ENCODE results near the gene CYFIP2.

CYFIP2 gene

DNA sequence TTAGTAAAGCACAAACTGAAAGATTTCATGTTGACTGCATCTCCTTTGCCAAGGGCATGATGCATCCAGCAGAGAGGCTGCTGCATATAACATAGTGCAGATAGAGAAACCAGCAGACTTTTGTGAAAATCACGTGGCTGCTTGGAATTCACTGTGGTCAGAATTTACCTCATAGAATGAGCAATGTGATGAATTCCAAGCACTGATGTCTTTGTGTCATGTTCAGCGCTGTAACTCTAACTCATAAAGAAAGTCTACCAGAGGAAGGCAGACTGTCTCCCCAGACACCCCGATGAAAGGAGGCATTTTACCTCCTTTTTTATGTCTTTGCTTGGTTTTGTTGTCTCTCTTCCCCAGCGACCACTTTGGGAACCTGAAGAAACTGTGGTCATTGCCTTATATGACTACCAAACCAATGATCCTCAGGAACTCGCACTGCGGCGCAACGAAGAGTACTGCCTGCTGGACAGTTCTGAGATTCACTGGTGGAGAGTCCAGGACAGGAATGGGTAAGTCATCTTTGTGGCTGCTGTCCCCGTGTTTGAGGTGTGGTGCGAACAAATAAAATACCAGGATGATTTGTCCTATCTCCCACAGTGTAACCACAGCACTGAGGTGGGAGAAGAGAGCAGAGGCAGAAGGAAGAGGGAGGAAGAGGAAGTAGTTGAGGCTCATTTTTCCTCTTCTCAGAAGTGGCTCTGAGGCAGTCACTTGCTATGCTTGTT lies 43.3 kb upstream of the CYFIP2 start:
- no peak overlapping the region for H3K27ac ChIP-seq
- no peaks in the 10 kb centered on the region for H3K27me3 ChIP-seq (ENCODE audit: insufficient read depth, low read depth, severe bottlenecking)
- H3K9me3 ChIP-seq (ENCODE audit: severe bottlenecking), result no peaks in the 10 kb centered on the region
- no peak for DNase-seq
- H3K36me3 ChIP-seq, result no peaks in the 10 kb centered on the region
- TF ChIP-seq, protein P1, sequence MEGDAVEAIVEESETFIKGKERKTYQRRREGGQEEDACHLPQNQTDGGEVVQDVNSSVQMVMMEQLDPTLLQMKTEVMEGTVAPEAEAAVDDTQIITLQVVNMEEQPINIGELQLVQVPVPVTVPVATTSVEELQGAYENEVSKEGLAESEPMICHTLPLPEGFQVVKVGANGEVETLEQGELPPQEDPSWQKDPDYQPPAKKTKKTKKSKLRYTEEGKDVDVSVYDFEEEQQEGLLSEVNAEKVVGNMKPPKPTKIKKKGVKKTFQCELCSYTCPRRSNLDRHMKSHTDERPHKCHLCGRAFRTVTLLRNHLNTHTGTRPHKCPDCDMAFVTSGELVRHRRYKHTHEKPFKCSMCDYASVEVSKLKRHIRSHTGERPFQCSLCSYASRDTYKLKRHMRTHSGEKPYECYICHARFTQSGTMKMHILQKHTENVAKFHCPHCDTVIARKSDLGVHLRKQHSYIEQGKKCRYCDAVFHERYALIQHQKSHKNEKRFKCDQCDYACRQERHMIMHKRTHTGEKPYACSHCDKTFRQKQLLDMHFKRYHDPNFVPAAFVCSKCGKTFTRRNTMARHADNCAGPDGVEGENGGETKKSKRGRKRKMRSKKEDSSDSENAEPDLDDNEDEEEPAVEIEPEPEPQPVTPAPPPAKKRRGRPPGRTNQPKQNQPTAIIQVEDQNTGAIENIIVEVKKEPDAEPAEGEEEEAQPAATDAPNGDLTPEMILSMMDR (IDR thresholded peaks at IDR 0.05; ENCODE audit: low read depth, low read length), result no peak
- no peak overlapping the region for H3K4me3 ChIP-seq (ENCODE audit: low read depth, low read length)

DNA sequence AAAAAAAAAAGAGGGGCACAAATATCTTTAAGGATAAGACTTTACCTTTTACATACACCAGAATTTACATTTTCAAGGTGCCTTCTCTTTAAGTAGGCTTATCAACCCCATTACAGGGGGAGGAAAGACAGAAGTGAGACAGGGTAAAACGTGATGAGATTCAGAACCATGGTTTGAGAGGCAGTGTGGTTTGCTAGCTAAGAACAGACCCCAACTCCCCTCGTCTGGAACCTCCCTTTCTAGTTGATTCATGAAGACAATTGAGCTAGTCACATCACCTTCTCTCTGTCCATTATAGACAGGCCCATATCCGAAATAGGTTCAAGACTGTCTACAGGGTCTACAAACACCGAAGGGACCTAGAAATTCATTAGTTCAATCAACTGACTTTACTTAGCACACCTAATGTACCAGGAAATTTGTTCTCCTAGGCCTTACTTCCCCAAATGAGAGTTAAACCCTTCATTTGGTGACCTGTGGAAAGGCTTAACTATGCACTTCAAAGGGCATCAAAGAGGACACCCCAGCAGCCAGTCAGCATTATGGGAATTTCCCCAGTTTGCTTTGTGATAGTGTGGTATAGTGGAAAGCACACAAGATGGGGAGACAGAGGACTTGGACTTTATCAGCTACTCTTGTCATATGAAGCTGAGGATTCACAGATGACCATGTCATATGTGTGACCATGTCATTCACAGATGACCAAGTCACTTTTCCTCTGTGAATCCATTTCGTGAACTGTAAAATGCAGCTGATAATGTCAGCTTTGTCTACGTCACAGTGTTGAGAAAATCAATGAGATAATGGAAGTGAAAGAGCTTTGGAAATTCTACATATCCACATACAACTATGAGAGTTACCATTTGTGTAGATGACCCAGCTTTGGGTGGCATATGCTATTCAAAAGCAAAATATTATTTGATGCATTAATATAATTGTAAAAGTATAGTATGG lies 40.2 kb upstream of the CYFIP2 start:
- Histone ChIP-seq H3K9me3 (ENCODE audit: severe bottlenecking) (no peaks in the 10 kb centered on the region), H3K4me3 (ENCODE audit: low read depth, low read length) (no peak overlapping the region), H3K27me3 (ENCODE audit: insufficient read depth, low read depth, severe bottlenecking) (no peaks in the 10 kb centered on the region), H3K36me3 (no peaks in the 10 kb centered on the region), H3K27ac (no peak overlapping the region)
- TF ChIP-seq, protein P1 (IDR thresholded peaks at IDR 0.05; ENCODE audit: low read depth, low read length), result no peak
- no peak for DNase-seq

DNA sequence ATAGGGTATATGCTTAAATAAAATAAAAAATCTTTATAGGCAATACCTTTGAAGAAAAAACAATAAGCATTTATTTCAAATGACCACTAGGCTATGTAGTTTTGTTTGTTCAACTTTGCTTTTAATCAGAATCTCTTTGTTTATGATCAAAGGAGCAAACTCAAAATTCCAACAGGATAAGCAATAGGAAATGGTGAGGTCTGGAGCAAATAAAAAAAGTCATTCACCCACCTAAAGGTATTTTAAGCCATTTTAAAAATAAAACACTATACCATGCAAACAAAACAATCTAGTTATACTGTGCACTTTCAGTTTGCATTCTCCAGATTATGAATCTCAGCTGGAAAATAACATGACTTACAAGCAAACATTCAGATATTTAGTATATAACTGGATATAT lies 35.3 kb upstream of the CYFIP2 start:
- Histone ChIP-seq H3K27ac (no peak overlapping the region), H3K9me3 (ENCODE audit: severe bottlenecking) (no peaks in the 10 kb centered on the region), H3K4me3 (ENCODE audit: low read depth, low read length) (no peak overlapping the region), H3K27me3 (ENCODE audit: insufficient read depth, low read depth, severe bottlenecking) (no peaks in the 10 kb centered on the region), H3K36me3 (no peaks in the 10 kb centered on the region)
- DNase-seq, result no peak
- TF ChIP-seq, protein P1 (IDR thresholded peaks at IDR 0.05; ENCODE audit: low read depth, low read length), result no peak

DNA sequence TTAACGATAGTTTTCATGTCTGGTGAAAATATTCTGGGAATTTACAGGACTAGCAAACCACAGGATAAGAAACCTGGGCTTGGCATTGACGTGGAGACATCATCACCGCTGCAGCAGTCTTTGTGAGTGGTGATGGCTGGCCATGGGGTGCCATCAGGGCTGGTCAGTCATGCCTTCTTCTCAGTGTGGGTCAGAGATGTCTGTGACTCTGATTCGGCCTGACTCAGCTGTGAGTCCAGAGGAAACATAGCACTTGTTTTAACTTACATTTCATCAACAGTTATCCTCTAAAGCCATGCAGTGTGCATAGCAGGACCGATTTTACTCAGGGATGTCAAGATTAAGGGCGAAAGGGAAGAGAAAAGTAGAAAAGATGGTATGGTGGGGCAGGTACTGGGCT lies 33.2 kb upstream of the CYFIP2 start:
- Histone ChIP-seq H3K4me3 (ENCODE audit: low read depth, low read length) (no peak overlapping the region), H3K27ac (no peak overlapping the region), H3K36me3 (no peaks in the 10 kb centered on the region), H3K27me3 (ENCODE audit: insufficient read depth, low read depth, severe bottlenecking) (no peaks in the 10 kb centered on the region), H3K9me3 (ENCODE audit: severe bottlenecking) (no peaks in the 10 kb centered on the region)
- TF ChIP-seq, protein P1 (IDR thresholded peaks at IDR 0.05; ENCODE audit: low read depth, low read length), result no peak
- no peak for DNase-seq

DNA sequence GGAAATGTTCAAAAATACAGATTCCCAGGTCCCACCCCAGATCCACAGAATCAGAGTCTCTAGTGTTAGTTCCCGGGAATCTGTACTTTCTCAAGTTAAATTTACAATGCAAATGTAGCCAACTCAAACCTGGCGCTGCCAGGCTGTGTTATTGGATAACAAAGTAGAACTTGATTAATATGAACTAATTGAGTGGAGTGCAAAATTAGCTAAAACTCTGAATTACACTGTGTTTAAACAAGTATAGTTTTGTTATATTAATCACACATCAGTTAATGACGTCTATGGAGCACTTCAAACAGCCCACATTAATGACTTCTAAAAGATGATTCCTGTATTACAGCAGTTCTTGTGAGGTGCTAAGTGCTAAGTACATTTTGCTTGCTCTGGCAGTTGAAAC lies 32.4 kb upstream of the CYFIP2 start:
- H3K4me3 ChIP-seq (ENCODE audit: low read depth, low read length), result no peak overlapping the region
- no peaks in the 10 kb centered on the region for H3K36me3 ChIP-seq
- H3K9me3 ChIP-seq (ENCODE audit: severe bottlenecking), result no peaks in the 10 kb centered on the region
- H3K27me3 ChIP-seq (ENCODE audit: insufficient read depth, low read depth, severe bottlenecking), result no peaks in the 10 kb centered on the region
- TF ChIP-seq, protein P1 (IDR thresholded peaks at IDR 0.05; ENCODE audit: low read depth, low read length), result no peak
- no peak overlapping the region for H3K27ac ChIP-seq
- no peak for DNase-seq
